ENCODE data around the gene MINAR2.

The MINAR2 gene

DNA sequence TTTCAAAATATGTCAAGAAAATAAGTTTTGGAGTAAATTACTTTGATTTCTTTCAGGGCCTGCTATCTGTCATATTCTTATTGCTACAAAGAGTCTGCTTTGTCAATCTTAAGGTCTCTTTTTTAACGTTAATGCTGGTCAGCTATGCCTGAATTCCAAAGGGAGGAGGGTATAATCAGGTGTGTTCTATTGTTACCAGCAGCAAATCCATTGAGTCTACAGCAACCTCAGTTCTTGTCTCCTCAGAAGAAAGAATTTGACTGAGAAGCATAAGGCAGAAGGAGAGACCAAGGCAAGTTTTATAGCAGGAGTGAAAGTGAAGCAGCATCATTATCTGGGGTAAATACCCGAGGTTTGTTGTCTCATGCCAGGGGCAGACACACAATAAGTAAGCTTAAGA lies 23.7 kb upstream of the MINAR2 start:
- no peak for DNase-seq (ENCODE audit: low spot score)
- Histone ChIP-seq H3K27ac (no peak overlapping the region), H3K4me3 (no peak overlapping the region)
- TF ChIP-seq, protein P1, sequence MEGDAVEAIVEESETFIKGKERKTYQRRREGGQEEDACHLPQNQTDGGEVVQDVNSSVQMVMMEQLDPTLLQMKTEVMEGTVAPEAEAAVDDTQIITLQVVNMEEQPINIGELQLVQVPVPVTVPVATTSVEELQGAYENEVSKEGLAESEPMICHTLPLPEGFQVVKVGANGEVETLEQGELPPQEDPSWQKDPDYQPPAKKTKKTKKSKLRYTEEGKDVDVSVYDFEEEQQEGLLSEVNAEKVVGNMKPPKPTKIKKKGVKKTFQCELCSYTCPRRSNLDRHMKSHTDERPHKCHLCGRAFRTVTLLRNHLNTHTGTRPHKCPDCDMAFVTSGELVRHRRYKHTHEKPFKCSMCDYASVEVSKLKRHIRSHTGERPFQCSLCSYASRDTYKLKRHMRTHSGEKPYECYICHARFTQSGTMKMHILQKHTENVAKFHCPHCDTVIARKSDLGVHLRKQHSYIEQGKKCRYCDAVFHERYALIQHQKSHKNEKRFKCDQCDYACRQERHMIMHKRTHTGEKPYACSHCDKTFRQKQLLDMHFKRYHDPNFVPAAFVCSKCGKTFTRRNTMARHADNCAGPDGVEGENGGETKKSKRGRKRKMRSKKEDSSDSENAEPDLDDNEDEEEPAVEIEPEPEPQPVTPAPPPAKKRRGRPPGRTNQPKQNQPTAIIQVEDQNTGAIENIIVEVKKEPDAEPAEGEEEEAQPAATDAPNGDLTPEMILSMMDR (IDR thresholded peaks at IDR 0.05): no peak

DNA sequence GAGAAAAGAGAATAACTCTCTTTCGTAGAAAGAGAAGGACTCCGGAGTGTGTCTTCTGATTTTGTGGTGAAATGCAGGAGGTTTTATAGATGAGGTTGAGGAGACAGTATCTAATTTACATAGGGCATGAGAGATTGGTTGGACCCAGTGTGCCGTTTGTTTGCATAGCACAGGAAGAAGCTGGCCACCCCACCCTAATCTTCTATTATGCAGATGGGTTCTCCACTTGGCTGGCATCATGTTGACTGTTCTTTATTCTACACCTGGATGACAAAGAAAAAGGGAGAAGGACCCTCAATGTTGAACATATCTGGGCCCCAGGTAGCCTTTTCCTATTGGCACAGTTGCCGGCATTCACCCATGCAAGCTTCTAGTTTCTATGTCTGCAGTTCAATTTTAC lies 23.2 kb upstream of the MINAR2 start:
- TF ChIP-seq, protein P1 (IDR thresholded peaks at IDR 0.05): no peak
- Histone ChIP-seq H3K4me3 (no peak overlapping the region), H3K27ac (no peak overlapping the region)
- no peak for DNase-seq (ENCODE audit: low spot score)

DNA sequence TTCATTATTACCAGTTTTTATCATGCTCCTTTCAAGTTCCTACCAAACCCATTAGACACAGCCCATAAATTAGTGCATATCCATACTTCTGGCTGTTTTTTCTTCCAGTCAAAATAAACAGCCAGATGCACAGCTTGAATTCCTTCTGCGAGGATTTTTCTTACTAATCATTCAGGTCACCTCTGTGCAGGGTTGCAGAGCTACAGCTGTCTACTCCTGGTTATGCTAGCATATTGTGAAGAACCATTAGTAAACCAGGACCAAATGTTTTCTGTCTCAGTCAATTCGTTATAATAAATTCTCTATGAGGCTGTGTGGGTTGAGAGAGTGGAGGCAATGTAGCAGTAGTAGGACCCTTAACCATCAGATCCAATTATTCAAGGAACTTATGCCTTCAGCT lies 8.1 kb upstream of the MINAR2 start:
- Histone ChIP-seq H3K27ac (no peak overlapping the region), H3K4me3 (no peak overlapping the region)
- no peak for DNase-seq (ENCODE audit: low spot score)
- TF ChIP-seq, protein P1 (IDR thresholded peaks at IDR 0.05): no peak

DNA sequence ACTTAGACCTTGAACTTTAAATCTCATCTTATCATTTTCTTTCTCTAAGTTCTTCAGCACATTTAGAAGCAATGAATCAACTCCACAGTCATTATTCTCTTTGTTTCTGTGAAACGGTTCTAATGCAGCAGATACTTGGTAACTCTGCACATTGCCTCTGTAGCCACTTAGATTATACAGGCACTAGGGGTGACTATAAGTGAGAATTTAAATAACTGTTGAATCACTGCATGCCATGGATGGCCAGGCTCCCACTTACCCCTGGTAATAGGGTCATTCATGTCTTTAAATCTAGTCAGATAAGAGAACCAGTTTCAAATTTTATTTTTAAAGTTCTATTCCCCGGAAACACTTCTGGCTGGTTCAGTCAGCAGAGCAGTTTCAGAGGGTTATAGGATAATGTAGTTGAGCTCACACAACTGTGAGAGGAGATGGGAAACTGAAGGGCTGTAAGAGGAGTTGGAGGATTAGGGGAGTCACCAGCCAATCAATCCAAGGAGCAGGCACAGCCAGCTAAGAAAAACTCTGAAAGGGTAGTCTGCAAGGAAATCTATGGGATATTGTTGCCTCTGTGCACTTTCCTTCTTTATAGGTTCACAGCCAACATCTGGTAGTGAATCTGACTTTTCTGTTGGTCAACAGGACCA lies 4.2 kb upstream of the MINAR2 start:
- Histone ChIP-seq H3K4me3 (no peak overlapping the region), H3K27ac (no peak overlapping the region)
- no peak for DNase-seq (ENCODE audit: low spot score)
- TF ChIP-seq, protein P1 (IDR thresholded peaks at IDR 0.05): no peak

DNA sequence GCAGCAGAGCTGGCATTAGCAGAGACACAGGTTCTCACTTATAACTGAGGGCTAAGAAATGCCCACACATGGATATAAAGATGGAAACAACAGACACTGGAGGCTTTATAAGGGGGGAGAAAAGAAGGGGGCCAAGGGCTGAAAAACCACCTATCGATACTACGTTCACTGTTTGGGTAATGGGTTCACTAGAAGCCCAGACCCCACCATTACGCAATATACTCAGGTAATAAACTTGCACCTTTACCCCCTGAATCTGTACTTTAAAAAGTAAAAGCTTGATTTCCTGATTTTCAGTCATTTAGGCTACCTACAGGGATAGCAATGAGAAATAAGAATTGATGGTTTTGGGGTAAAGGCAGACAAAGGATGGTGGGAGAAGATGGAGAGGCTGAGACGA lies 1.9 kb upstream of the MINAR2 start:
- TF ChIP-seq, protein P1 (IDR thresholded peaks at IDR 0.05): no peak
- Histone ChIP-seq H3K4me3 (no peak overlapping the region), H3K27ac (no peak overlapping the region)
- no peak for DNase-seq (ENCODE audit: low spot score)

DNA sequence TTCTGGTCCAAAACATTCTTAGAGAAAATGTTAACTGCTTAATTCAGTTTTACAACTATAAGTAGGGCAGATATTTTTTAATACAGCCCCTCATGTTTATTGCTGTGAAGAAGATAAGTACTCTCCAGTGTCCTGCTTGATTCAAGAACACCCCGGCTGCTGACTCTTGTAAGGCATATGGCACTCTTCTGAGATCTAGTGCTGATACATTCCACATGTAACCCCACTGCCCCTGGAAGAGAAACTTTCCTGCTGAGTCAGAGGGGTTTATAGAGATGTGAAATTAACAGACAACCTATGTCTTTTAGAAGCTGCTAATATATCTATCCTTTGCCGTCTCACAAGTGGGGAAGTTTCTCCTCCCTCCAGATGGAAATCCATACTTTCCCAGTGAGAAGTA lies 1.0 kb upstream of the MINAR2 start:
- TF ChIP-seq, protein P1 (IDR thresholded peaks at IDR 0.05): no peak
- H3K4me3 ChIP-seq: no peak overlapping the region
- DNase-seq (ENCODE audit: low spot score): no peak
- H3K27ac ChIP-seq: no peak overlapping the region
